ENCODE results near the gene MRPL33.

DNA sequence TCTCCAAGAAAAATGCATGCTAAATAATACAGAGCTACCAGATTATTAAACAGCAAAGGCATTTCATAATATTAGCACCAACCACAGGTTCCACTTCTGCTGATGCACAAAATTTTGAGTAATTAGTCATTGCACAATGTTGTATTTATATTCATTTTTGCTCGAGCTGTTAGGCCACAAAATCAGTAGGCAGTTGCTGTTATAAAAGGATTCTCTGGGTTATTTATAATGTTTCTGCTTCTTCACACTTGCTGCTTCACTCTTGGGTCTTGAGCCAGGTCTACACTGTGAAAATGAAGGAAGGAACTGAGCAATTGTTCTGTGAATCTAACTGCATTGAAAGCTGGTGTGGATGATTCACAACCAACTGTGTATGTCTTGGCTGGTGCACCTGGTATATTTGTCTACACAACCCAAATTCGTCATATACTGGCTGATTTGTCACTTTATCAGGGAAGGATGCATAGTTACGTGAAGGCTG, 38.3 kb downstream of the MRPL33 start:
- TF ChIP-seq CTCF (IDR thresholded peaks at IDR 0.05; ENCODE audit: poor library complexity, severe bottlenecking): no peak
- no peak for TF ChIP-seq TAF1 (IDR thresholded peaks at IDR 0.05; ENCODE audit: low read depth)
- TF ChIP-seq REST (IDR thresholded peaks at IDR 0.05; ENCODE audit: borderline replicate concordance): no peak
- no peak for TF ChIP-seq RAD21 (conservative IDR thresholded peaks at IDR 0.05)
- no peak for TF ChIP-seq POLR2AphosphoS5 (IDR thresholded peaks at IDR 0.05)
- TF ChIP-seq EP300 (conservative IDR thresholded peaks at IDR 0.05; ENCODE audit: poor library complexity, severe bottlenecking): no peak

Measured in neural cell (in vitro differentiated cells).